Fibroblast of skin of left biceps (primary cell): Measurements from ENCODE around the gene ZNF814.
A peak's percentile ranks its signal among the peaks of the same experiment; 100 is the strongest.
"Not testable (repeated sequence)": the region's sequence is repeated elsewhere in the genome, so short reads cannot be mapped to it uniquely, and the experiment has no call there.

Experiments
- DNase-seq, 2 experiments: peaks; one replicate each; pipeline ENCODE4 v3.0.0-alpha.2; 2013; ENCODE audit warnings: low read depth in 2 of 2

The ZNF814 gene

GRCh38 chr19:57888560-57889231, at the start of gene ZNF814:
TSS of gene ZNF814 (minus strand) at chr19:57889037. CDS start at chr19:57888802, 235 bp downstream.
- peak; percentile 40 to 47 for DNase-seq

DNA sequence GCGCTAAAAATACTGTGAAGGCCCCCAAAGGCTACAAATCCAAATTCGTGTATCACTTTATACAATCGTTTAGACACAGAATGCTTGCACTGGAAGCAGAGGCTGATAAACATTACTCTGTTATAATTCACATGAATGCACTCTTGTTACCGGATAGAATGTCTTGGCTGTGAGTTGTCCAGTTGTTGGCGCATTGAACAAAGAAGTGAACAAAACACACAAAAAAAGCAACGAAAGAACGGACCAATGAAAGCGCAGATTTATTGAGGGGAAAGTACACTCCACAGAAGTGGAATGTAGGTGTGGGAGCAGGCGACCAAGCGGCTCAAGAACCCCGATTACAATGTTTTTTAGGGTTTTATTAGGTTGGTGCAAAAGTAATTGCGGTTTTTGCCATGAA, 46.9 kb upstream of the ZNF814 start:
- no peak for DNase-seq

DNA sequence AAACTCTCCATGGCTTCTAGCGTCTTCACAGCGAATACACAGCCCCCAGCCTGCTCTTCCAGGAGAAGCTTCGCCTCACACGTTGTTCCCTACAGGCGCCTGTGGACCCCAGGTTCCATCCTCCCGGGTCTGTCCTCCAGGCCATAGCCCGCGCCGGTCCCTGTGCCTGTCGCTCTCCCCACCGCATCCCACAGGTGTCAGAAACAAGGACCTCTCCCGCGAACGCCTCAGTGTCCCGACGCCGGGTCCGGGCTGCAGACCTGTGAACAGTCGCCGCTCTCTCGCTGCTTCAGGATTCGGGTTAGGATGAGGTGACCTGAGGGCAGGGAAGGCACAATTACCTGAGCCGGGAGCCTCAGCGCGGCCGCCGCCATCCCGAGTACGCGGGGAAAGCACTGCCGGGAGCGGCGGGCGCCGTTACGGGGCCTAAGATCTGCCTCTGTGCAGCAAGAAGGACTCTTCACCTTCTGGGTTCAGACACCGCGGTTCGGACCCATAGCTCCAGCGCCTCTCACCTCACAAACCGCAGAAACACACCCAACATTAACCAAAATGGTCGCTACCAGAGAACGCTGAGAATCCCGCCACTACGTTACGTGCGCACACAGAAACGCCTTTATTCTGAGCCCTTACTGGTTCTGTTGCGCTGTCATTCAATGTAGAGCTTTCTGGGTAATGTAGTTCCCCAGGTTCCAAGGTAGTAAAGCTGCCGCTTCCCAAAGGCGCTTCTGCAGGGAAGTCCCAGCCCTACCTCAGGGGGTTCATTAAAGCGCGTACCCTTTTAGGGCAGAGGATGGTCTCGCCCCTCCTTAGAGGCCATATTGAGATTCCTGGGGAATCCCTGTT, 46.2 kb upstream of the ZNF814 start, which contains the start of gene ZNF418:
Gene ZNF418 (minus strand): TSS at position 583 of the 846 bp plus-strand sequence. CDS start 1,580 bp downstream, outside the sequence.
- DNase-seq = peak; percentile 64 to 67

DNA sequence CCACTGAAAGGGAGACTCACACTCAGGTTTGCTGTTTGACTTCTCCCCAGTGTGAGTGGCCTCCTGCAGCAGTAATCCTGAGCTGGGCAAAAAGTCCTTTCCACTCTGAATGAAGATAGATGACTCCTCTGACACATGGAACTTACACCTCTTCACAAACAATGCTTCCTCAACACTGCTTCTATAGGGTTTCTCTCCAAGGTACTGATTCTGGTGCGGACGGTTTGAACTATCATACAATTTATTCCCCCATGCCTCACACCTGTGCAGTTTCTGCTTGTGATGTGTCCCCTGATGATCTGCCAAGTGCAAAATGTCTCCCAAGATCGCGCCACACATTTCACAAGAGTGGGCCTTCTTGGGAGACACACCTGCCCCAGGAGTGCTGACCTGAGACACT, 38.8 kb upstream of the ZNF814 start:
- DNase-seq = no peak

DNA sequence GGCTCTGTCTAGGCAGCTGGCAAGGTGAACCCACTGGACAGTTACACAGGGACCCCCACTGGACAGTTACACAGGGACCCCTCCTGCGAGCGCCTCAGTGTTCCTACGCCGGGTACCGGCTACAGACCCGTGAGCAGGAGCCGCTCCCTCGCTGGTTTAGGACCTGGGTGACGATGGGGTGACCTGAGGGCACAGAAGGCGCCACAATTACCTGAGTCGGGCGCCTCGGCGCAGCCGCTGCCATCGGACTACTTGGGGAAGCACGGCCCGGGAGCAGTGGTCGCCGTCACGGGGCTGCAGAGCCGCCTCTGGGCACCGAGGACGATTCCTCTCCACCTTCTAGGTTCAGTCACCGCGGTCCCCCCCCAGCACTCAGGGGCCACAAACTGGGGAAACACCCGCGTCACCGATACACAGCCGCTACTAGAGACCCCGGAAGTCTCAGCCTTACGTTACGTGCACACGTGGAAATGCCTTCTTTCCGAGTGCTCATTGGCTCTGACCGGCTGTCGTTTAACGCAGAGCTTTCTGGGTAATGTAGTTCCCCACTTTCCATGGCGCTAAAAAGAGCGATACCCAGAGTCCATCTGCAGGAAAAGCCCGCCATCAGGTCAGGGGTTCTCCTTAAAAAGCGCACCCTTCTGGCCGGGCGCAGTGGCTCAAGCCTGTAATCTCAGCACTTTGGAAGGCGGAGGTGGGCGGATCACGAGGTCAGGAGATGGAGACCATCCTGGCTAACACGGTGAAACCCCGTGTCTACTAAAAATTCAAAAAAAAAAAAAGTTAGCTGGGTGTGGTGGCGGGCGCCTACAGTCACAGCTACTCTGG, 27.5 kb upstream of the ZNF814 start, which contains the start of gene ZNF417:
Gene ZNF417 (minus strand): TSS at position 425 of the 828 bp plus-strand sequence. CDS start 181 bp downstream, at position 244.
- peak; percentile 86 to 87 for DNase-seq

- no peak for DNase-seq
Observed at GRCh38 chr19:57914531-57914930, 25.7 kb upstream of the ZNF814 start.

DNA sequence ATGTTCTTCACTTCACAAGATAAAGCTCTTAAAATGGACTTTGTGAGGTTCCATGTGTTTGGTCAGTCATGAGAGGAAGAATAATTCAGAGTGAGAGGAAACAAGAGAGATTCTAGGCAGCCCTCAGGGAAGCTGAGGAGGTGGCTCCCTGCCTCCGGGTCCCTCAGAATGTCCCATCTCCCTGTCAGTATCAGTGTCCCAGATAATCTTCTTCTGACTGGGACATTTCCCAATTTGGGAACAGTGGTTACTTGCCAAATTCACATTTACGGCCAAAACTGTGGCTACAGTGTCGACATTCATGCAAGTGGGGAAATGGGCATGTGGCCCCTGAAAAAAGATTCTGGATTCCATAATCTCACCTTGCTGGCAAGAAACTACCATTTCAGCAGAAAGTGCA, 18.6 kb upstream of the ZNF814 start:
- no peak for DNase-seq

GRCh38 chr19:57905258-57905657, 16.4 kb upstream of the ZNF814 start:
- no peak for DNase-seq

DNA sequence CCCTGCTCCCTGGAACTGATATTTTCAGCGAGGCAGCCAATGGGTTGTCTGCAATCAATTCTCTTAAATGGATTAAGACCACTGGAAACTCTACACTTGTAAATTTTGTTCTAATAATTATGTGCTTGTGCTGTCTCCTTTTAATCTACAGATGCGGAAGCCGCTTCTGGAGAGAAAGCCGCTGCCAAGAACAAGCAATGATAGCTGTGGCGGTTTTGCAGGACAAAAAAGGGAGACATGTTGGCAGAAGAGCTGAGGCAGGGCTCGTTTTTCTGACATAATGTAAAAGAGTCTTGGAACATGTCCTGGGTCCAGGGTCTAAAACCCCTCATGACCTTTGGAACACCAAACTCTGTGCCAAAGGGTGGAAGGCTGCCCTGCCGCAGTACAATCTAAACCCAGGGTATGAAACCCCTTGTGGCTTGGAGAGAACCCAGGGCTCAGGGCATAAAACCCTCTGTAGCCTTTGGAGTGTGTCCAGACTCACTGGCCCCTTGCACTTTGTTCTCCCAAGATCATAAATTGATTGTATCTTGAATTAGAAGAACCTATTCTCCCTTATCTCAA, 14.9 kb upstream of the ZNF814 start:
- no peak for DNase-seq

DNA sequence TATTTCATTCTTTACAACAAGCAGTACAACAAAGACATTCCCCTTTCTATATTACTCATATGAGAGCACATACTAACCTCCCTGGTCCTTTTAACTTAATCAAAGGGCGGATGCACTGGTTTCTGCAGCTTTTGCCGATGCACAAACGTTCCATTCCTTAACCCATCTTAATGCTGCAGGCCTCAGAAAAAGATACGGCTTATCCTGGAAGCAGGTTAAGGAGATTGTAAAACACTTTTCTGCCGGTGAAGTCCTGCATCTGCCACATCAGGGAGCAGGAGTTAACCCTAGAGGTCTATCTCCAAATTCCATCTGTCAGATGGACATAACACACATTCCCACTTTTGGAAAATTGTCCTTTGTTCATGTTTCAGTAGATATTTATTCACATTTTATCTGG, 11.5 kb upstream of the ZNF814 start:
- DNase-seq = no peak

DNA sequence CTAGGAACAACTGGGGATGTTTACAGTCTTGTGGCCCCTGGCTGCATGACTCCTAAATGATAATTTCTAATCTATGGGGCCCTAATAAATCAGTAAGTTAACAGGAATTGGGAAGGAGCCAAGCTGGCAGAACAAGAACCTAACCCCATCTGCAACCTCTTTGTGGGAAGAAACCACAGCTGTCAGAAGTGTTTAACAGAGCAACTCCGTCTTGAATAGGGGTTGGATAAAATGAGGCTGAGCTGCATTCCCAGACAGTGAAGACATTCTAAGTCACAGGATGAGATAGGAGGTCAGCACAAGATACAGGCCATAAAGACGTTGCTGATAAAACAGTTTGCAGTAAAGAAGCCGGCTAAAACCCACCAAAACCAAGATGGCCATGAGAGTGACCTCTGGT, 1.9 kb upstream of the ZNF814 start:
- DNase-seq = not testable (repeated sequence)

DNA sequence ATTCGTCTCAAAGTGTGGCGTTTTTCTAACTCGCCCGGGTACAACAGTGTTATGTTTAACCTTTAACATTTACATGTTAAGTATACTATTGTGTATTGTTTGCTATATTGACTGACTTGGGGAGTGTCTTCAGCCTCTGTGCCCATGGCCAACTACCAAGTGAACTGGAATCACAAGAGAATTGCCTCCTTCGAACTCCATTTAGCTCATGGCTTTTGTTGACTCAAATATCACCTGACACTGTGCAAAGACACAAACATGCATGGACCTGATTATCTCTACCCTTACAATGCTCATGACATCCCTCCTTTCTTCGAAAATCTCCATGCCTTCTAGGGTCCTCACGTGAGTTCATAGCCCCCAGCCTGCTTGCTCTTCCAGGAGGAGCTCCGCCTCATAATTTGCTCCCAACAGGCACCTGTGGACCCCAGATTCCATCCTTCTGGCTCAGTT, 704 bp downstream of the ZNF814 start:
- no peak for DNase-seq

GRCh38 chr19:57887195-57887941, 1.5 kb downstream of the ZNF814 start:
- no peak for DNase-seq

DNA sequence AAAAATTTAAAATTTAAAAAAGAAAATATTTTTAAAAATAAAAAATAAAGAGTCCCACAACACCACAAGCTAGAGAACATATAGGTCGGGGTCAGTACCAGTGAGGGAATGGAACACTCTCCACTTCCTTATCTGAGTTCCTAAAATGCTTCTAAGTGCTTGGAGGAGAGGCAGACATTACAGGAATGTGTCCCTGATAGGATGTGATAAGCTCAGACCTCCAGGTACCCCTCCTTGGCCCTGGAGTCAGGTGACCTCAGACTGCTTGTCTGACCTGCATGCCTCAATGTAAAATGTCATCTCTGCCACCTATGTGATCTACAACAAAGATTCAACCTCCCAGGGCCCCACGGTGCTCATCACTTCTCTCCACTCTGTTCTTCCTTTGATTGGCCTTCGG, 2.8 kb downstream of the ZNF814 start:
- DNase-seq = no peak

DNA sequence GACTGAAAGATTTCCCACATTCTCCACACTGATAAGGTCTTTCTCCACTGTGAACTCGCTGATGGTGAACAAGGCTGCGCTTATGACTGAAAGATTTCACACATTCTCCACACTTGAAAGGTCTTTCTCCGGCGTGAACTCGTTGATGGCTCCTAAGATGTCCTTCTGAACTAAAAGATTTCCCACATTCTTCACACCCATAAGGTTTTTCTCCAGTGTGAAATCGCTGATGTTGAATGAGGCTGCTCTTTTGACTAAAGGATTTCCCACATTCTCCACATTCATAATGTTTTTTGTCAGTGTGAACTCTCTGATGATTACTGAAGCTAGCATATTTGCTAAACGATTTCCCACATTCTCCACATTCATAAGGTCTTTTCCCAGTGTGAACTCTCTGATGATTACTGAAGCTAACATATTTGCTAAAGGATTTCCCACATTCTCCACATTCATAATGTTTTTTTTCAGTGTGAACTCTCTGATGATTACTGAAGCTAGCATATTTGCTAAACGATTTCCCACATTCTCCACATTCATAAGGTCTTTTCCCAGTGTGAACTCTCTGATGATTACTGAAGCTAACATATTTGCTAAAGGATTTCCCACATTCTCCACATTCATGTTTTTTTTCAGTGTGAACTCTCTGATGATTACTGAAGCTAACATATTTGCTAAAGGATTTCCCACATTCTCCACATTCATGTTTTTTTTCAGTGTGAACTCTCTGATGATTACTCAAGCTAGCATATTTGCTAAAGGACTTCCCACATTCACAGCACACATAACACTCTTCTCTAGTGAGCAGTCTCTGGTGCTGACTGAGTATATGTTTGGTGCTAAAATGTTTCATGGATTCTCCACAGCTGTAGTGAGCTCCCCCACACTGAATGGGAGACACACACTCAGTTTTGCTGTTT, 14.7 kb downstream of the ZNF814 start:
- not testable (repeated sequence) for DNase-seq

DNA sequence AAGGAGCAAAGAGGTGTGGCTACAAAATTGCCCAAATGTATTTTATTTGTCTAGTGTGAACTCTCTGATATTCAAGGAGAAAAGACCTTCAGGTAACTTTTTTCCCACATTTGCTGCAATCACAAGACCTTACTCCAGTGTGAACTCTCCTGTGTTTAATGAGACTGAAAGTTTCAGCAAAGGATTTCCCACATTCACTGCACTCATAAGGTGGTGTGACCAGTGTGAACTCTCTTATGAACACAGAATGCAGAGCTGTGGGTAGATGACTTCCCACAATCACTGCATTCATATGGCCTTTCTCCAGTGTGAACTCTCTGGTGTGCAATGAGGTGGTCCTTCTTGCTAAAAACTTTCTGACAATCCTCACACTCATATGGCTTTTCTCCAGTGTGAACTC, 16.4 kb downstream of the ZNF814 start:
- DNase-seq = no peak

DNA sequence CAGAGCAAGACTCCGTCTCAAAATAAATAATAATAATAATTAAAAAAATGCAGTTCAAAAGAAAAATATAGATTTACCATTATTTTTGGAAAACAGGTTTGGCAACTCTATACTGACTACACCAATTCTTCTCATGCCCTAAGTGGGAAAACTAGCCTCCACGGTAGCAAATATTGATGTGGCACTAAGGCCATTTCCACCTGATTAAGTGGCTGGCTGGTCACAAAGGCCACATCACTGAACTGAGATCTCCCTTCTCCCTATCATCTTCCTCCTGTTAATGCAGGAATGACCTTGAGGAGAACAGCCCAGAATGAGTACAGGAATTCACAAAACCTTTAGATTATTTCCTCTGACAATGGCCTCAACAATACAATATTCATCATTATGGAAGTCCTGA, 18.6 kb downstream of the ZNF814 start:
- DNase-seq = no peak

DNA sequence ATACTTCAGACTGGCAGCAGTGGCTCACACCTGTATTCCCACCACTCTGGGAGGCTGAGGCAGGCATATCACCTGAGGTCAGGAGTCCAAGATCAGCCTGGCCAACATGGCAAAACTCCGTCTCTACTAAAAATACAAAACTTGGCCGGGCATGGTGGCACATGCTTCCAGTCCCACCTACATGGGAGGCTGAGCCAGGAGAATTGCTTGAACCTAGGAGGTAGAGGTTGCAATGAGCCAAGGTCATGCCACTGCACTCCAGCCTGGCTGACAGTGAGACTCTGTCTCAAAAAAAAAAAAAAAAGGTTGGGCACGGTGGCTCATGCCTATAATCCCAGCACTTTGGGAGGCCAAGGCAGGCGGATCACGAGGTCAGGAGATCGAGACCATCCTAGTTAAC, 19.2 kb downstream of the ZNF814 start:
- DNase-seq = not testable (repeated sequence)

DNA sequence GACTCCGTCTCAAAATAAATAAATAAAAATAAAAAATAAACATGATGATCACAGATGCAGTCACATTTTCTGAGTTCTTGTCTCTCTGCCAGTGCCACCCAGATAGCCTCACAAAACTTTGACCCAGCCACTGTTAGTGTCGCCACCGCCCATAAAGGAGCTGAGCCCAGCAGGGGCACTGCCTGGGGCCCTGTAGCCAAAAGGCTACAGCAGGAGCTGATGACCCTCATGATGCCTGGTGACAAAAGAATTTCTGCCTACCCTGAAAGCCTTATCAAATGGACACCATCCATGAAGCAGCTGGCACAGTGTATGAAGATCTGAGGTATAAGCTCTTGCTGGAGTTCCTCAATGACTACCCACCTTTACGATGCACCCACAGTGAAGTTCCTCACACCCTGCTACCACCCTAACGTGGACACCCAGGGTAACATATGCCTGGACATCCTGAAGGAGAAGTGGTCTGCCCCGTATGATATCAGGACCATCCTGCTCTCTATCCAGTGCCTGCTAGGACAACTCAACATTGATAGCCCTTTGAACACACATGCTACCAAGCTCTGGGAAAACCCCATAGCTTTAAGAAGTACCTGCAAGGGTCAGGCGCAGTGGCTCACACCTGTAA, 20.9 kb downstream of the ZNF814 start:
- no peak for DNase-seq
